GM19328 (cell line): Measurements from ENCODE around the gene FBRSL1.

ENCODE experiments used
- ATAC-seq: cut with Tn5 transposase; IDR thresholded peaks from one replicate; pipeline ENCODE4 v1.9.1; 2021; ENCODE audit warnings: mild to moderate bottlenecking, moderate library complexity; ENCODE audit not compliant: unreplicated experiment

FBRSL1 gene

GRCh38 chr12:132537836-132538662, 48.1 kb downstream of the FBRSL1 start:
- ATAC-seq: no peak

DNA sequence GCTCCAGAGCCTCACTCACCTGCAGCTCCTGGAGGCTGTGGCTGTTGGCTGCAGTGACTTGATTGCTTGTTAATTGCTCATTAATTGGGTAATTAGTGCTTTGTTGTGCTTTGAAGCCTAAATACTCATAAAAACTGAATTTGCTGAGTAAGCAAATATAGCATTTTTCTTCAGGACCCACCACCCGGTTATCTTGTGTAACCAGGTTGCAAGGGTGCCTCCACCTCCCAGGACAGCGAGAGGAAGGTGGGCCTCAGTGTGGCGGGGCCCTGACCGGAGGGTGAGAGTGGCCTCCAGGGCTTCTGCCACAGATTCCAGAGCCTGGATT, 48.7 kb downstream of the FBRSL1 start:
- no peak for ATAC-seq

DNA sequence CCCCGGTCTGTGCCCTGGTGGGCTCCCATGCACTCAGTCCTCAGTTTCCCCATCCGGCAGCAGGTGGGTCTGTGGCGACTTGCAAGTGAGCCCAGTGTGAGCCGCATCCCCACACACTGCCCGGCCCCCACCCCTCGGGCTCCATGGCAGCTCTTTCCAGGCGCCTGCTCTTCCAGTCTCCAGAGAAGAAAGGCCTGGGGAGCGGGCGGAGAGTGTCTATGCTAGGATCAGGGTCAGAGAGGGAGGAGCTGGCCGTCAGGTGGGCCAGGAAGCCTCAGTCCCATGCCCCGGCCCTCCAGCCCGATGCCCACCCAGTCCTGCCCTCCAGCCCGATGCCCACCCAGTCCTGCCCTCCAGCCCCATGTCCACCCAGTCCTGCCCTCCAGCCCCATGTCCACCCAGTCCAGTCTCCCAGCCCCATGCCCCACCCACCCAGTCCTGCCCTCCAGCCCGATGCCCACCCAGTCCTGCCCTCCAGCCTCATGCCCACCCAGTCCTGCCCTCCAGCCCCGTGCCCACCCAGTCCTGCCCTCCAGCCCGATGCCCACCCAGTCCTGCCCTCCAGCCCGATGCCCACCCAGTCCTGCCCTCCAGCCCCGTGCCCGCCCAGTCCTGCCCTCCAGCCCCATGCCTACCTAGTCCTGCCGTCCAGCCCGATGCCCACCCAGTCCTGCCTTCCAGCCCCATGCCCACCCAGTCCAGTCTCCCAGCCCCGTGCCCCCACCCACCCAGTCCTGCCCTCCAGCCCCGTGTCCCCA, 49.2 kb downstream of the FBRSL1 start:
- ATAC-seq: no peak

GRCh38 chr12:132540436-132540835, 50.5 kb downstream of the FBRSL1 start:
- ATAC-seq: no peak

DNA sequence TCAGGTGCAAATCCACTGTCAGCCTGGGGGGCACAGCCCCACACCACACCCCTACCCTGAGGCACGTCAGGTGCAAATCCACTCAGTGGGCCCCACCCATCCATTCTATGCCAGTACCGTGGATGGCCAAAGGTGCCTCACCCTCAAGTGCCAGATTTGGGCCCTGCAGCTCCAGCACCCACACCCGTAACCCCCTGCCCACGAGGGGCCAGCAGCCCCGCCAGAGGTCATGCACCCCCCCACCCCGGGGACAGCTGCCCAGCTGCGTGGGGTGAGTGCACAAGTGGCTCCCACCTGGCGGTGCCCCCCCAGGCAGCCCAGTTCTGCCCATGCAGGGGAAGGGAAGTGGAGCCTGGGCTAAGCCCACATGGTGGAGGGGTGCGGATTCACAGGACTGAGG, 51.2 kb downstream of the FBRSL1 start:
- no peak for ATAC-seq

GRCh38 chr12:132541996-132542395, 52.0 kb downstream of the FBRSL1 start:
- ATAC-seq: no peak

- no peak for ATAC-seq
Measured at GRCh38 chr12:132542661-132543060, 52.7 kb downstream of the FBRSL1 start.

DNA sequence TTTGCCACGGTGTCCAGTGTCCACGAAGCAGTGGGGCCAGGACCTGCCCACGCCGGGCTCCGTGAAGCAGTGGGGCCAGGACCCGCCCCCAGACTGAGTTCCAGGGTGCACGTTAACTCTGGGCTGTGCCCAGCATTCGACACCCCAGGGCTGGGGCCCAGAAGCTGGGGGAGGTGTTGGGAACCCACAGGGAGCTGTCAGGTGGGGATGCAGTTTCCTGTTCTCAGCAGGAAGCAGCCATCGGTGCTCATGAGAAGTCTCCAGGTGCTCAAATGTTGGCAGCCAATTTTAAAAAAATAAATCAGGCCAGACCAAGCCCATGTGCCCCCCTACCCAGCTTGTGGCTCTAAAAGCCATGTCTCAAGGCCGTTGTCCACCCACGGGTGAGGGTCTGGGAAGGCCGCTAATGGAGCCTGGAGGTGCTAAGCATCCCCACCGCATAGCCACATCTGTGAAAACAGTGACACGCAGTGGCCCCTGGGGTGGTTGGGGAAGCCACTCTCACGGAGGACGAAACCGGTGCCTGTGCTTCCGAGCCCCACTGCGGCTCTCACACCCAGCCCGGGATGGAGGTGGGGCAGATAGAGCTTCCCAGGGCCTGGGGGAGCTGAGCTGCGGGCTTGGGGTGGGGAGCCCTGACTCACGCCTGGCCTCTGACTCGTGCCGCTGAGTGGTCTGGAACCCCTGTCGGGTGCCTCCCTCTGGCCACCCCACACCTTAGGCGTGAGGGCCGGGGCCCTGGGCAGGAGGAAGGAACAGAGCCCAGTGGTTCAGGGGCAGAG, 53.5 kb downstream of the FBRSL1 start:
- no peak for ATAC-seq

DNA sequence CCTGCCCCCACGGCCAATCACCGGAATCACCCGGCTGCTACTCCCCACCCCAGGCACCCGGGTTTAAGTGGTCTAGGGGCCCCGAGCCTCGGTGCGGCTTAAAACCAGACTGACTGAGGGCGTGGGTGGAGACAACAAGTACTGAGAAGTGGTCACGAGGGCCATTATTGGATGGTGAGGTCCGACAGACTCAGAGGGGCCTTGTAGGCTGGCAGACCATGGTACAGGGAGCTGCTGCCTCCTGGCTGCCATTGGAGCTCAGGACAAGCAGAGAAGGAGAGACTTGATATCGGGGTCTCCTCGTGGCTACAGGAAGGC, 54.1 kb downstream of the FBRSL1 start:
- no peak for ATAC-seq

DNA sequence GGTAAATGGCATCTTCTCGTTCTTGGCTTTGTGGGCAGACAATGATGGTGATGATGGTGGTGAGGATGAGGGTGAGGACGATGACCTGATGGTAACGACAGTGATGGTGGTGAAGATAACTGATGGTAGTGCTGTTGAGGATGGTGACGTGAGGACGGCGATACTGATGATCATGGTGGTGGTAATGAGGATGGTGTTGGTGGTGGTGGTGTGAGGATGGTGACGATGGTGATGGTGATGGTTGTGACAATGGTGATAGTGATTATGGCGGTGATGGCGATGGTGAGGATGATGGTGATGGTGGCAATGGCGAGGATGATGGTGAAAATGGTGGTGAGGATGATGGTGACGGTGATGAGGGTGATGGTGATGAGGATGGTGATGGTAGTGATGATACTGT, 54.5 kb downstream of the FBRSL1 start:
- no peak for ATAC-seq

DNA sequence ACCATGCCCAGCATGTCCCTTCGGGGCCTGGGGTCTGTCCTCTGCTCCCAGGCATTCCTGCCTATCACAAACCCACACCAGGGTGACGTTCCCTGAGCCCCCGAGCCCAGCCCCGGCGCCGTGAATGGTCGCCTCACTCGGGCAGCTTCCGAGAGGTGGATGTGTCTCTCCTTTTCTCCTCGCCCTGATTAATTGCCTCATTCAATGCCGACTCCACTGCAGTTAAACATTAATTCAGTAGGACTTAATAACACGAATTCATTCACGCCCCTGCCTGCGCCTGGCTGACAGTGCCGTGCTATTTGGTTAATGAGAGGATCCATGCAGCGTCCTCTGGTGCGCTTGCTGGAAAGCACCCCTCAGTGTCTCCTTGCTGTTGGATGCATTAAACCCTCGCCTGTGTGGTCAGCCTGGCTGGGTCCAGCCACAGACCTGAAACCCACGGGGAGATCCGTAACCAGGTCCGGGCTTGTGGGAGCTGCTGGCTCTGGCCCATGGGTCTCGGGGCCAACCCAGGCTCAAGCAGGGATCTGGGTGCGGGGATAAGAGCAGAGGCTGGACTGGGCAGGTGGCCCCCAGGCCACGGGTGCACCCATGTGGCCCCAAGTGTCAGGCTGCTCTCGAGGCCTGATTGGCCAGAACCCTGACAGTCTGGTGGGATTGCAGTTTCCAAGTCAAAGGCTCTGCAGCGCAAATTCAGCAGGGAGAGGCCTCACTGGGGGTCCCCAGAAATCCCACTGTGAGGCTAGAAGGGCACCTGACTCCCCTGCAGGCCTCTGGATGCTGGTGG, 55.4 kb downstream of the FBRSL1 start:
- ATAC-seq: no peak

GRCh38 chr12:132545955-132546354, 56.0 kb downstream of the FBRSL1 start:
- ATAC-seq: no peak

GRCh38 chr12:132546647-132547046, 56.7 kb downstream of the FBRSL1 start:
- ATAC-seq: no peak

DNA sequence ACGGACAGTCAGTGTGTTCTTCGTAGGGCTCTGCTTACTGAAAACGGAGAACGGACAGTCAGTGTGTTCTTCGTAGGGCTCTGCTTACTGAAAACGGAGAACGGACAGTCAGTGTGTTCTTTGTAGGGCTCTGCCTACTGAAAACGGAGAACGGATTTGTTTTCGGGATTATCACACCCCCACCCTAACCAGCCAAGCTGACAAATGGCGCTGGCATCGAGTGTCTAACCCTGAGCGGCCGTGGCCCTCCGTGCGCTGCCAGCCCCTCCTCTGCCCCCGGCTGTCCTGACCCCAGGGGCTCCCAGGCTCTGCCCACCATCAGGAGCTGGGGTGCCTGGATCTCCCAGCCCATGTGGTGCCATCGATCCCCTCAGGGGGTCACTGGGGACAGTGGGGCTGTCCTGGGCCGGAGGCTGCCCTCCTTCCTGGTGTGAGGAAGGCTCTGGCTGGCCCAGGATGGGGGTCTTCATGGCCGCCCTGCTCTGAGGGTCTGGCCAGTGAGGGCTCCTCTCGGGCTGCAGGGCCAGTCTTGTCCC, 57.3 kb downstream of the FBRSL1 start:
- ATAC-seq: no peak

GRCh38 chr12:132548430-132549058, 58.6 kb downstream of the FBRSL1 start:
- ATAC-seq: no peak

- no peak for ATAC-seq
Measured at GRCh38 chr12:132549059-132549458, 59.1 kb downstream of the FBRSL1 start.

DNA sequence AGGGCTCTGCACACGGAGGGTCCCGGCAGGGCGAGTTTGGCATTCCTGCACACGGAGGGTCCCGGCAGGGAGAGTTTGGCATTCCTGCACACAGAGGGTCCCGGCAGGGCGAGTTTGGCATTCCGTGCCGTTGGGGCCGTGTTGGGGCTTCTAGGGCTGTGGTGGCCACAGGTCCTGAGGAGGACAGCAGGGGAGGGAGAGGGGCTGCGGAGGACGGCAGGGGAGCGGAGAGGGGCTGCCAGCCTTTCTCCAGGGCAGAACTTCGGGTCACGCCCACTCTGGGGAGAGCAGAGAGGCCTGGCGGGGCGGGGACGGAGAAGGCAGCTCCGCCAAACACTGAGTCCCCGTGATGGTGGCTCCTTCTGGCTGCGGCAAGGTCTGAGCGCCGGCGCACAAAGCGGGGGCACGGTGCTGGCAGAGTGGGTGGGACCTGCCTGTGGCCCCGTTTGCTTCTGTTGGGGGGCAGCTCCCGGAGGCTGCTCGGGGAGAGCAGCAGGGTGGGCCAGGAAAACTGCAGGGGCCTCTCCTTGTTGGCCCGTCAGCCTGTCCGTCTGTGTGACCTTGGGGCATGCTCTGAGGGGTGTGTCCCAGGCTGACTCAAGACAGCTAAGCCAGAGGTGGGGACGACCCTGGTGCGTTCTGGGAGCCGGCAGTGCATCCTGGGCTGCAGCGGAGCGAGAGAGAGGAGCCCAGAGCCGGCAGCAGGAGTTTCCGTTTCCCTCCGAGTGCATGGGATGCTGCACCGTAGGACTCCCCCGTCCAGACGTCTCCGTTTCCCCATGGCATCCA, 60.3 kb downstream of the FBRSL1 start:
- ATAC-seq: no peak

GRCh38 chr12:132550830-132551640, 61.1 kb downstream of the FBRSL1 start:
- no peak for ATAC-seq

GRCh38 chr12:132551641-132552031, 61.7 kb downstream of the FBRSL1 start:
- ATAC-seq: no peak
